ENCODE measurements around the gene NAALADL2. TPM values are rescaled to one million over a fixed set of nuclear protein-coding genes. Genes with fewer than 3 reads are reported as not detected.

NAALADL2 gene
- total RNA-seq, 1 donor from 2014 or later: 2.9 TPM

DNA sequence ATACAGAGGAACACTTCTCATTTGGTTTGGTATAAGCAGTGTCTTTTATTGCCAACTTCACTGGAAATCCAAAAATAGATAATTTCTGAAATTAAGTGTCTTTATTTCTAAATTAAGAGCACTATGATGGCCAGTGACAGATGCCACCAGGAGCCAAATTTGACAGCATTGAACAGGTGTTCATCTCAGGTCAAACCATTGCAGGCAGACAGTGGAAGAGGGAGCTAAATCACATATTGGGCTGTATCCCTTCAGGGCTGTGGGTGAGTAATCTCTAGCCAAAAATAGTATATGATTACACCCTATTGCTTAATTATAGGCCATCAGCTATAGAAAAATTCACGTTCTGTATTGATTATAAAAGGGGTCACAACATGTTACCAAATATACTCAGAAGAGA is 457.7 kb downstream of the NAALADL2 start:
- H3K4me3 ChIP-seq (ENCODE audit: low read depth, low read length): no peak overlapping the region
- no peak for DNase-seq (ENCODE audit: low read depth)
- TF ChIP-seq, protein P1, sequence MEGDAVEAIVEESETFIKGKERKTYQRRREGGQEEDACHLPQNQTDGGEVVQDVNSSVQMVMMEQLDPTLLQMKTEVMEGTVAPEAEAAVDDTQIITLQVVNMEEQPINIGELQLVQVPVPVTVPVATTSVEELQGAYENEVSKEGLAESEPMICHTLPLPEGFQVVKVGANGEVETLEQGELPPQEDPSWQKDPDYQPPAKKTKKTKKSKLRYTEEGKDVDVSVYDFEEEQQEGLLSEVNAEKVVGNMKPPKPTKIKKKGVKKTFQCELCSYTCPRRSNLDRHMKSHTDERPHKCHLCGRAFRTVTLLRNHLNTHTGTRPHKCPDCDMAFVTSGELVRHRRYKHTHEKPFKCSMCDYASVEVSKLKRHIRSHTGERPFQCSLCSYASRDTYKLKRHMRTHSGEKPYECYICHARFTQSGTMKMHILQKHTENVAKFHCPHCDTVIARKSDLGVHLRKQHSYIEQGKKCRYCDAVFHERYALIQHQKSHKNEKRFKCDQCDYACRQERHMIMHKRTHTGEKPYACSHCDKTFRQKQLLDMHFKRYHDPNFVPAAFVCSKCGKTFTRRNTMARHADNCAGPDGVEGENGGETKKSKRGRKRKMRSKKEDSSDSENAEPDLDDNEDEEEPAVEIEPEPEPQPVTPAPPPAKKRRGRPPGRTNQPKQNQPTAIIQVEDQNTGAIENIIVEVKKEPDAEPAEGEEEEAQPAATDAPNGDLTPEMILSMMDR (IDR thresholded peaks at IDR 0.05; ENCODE audit: insufficient read depth, low read length, poor library complexity, severe bottlenecking): no peak
- H3K36me3 ChIP-seq (ENCODE audit: control insufficient read depth, insufficient read depth, low read length): no peaks in the 10 kb centered on the region
- H3K27me3 ChIP-seq (ENCODE audit: control insufficient read depth, insufficient read depth, low read length): no peaks in the 10 kb centered on the region

GRCh38 chr3:175325440-175325839 is 466.3 kb downstream of the NAALADL2 start:
- no peaks in the 10 kb centered on the region for H3K27me3 ChIP-seq (ENCODE audit: control insufficient read depth, insufficient read depth, low read length)
- H3K36me3 ChIP-seq (ENCODE audit: control insufficient read depth, insufficient read depth, low read length): no peaks in the 10 kb centered on the region
- DNase-seq (ENCODE audit: low read depth): no peak
- no peak overlapping the region for H3K4me3 ChIP-seq (ENCODE audit: low read depth, low read length)
- TF ChIP-seq, protein P1 (IDR thresholded peaks at IDR 0.05; ENCODE audit: insufficient read depth, low read length, poor library complexity, severe bottlenecking): no peak

DNA sequence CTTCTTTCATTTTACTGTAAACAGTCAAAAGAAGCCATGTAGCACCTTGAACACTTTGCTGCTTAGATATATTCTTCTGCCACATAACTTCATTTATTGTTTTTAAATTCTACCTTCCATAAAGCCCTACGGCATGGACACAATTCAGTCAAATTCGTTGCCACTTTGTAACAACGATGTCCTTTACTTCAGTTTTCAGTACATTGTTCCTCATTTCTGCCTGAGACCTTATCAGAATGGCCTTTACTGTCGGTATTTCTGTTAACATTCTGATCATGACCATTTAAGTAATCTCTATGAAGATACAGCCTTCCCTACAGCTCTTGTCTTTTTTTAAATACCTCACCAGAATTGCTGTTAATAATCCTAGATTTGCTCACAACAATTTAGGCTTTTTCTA is 466.9 kb downstream of the NAALADL2 start:
- DNase-seq (ENCODE audit: low read depth): no peak
- no peaks in the 10 kb centered on the region for H3K27me3 ChIP-seq (ENCODE audit: control insufficient read depth, insufficient read depth, low read length)
- TF ChIP-seq, protein P1 (IDR thresholded peaks at IDR 0.05; ENCODE audit: insufficient read depth, low read length, poor library complexity, severe bottlenecking): no peak
- no peaks in the 10 kb centered on the region for H3K36me3 ChIP-seq (ENCODE audit: control insufficient read depth, insufficient read depth, low read length)
- no peak overlapping the region for H3K4me3 ChIP-seq (ENCODE audit: low read depth, low read length)

GRCh38 chr3:175329373-175329772 is 470.2 kb downstream of the NAALADL2 start:
- DNase-seq (ENCODE audit: low read depth): no peak
- TF ChIP-seq, protein P1 (IDR thresholded peaks at IDR 0.05; ENCODE audit: insufficient read depth, low read length, poor library complexity, severe bottlenecking): no peak
- Histone ChIP-seq H3K36me3 (ENCODE audit: control insufficient read depth, insufficient read depth, low read length) (no peaks in the 10 kb centered on the region), H3K4me3 (ENCODE audit: low read depth, low read length) (no peak overlapping the region), H3K27me3 (ENCODE audit: control insufficient read depth, insufficient read depth, low read length) (no peaks in the 10 kb centered on the region)

- TF ChIP-seq, protein P1 (IDR thresholded peaks at IDR 0.05; ENCODE audit: insufficient read depth, low read length, poor library complexity, severe bottlenecking): no peak
- Histone ChIP-seq H3K36me3 (ENCODE audit: control insufficient read depth, insufficient read depth, low read length) (no peaks in the 10 kb centered on the region), H3K4me3 (ENCODE audit: low read depth, low read length) (no peak overlapping the region), H3K27me3 (ENCODE audit: control insufficient read depth, insufficient read depth, low read length) (no peaks in the 10 kb centered on the region)
- DNase-seq (ENCODE audit: low read depth): no peak
Measured at GRCh38 chr3:175335229-175335628, 476.1 kb downstream of the NAALADL2 start.

DNA sequence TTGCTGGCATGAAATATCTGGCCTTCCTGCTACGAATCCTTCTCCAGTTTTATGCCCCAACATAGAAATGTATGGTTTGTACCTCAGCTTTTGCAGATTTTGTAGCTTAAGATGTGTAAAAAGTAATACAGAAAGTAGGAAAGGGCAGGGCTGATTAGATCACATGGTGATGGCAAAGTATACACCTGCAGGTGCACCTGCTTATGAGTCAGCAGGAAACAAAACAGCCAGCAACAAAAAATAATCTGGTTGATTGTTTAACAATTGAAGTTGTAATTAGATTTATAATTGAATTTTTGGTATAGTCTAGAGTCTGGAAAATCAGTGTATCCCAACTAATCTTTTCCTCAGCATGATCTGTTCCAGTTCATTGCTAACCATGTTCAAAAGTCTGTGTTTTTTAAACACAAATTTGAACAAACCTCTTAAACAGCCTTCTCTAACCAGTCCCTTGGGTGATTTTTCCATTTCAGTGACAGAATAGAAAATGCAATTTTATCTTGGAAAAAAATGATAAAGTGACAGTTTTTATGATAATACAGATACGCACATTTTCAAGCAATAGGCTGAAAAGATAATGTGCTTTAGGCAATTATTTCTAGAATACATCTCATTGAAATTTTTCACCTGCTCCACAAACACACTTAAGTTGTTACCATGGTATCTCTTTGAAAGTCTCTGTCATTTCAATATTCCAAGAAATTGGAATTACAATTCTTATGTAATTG is 477.4 kb downstream of the NAALADL2 start:
- H3K27me3 ChIP-seq (ENCODE audit: control insufficient read depth, insufficient read depth, low read length): no peaks in the 10 kb centered on the region
- no peak for DNase-seq (ENCODE audit: low read depth)
- no peak overlapping the region for H3K4me3 ChIP-seq (ENCODE audit: low read depth, low read length)
- no peaks in the 10 kb centered on the region for H3K36me3 ChIP-seq (ENCODE audit: control insufficient read depth, insufficient read depth, low read length)
- TF ChIP-seq, protein P1 (IDR thresholded peaks at IDR 0.05; ENCODE audit: insufficient read depth, low read length, poor library complexity, severe bottlenecking): no peak

Measured in kidney epithelial cell (primary cell).